ENCODE measurements around the gene PATJ.

DNA sequence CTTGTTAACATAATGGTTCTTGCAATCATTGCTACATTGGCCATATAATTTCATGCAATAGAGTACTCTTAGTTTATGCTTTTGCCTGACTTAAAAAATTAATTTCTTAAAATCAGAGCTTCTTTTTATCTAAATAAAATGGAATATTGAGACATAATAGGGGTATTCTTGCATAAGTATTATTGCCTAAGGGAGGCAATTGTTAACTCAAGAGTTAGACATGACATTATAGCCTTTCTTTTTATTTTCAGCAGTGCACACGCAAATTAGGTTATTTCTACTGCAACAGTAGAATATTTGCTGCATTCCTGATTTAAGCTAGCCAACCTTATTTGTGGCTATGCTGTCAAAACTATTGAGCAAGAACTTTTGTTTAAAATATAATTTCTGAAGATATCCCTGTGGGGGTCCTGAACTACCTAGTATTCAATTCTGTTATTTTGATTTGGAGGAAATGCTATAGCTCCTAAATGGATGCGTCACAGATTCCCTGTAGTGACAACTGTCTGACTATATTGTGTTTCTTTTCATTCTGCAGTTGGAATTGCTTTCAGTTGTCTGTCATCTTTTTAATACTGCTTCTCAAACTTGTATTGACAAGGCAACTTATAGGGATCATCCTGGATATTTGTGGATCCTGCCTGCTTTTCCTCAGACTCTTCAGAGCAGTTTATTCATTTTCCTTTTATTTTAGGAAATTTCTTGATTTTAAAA lies 211.0 kb downstream of the PATJ start:
- TF ChIP-seq EZH2 (IDR thresholded peaks at IDR 0.05; ENCODE audit: borderline replicate concordance, insufficient read depth, low read depth, low read length, poor library complexity, severe bottlenecking) (no peak), CTCF (IDR thresholded peaks at IDR 0.05) (no peak)
